ENCODE data around the gene BTBD9.

Gene BTBD9

GRCh38 chr6:38170666-38171355, 468.9 kb downstream of the BTBD9 start:
- no peak for DNase-seq

GRCh38 chr6:38169977-38170526, 469.7 kb downstream of the BTBD9 start:
- DNase-seq = no peak

- no peak for DNase-seq
Observed at GRCh38 chr6:38169221-38169976, 470.3 kb downstream of the BTBD9 start.

GRCh38 chr6:38168699-38169098, 471.0 kb downstream of the BTBD9 start:
- no peak for DNase-seq

- no peak for DNase-seq
Observed at GRCh38 chr6:38168126-38168525, 471.6 kb downstream of the BTBD9 start.

GRCh38 chr6:38167598-38167997, 472.1 kb downstream of the BTBD9 start:
- DNase-seq = no peak

GRCh38 chr6:38166411-38167240, 473.1 kb downstream of the BTBD9 start:
- no peak for DNase-seq

GRCh38 chr6:38164671-38165108, 475.0 kb downstream of the BTBD9 start:
- no peak for DNase-seq

GRCh38 chr6:38164131-38164481, 475.6 kb downstream of the BTBD9 start:
- no peak for DNase-seq

GRCh38 chr6:38163186-38164130, 476.3 kb downstream of the BTBD9 start:
- no peak for DNase-seq

- no peak for DNase-seq
Observed at GRCh38 chr6:38162493-38163185, 477.1 kb downstream of the BTBD9 start.

- DNase-seq = no peak
Observed at GRCh38 chr6:38161754-38162492, 477.8 kb downstream of the BTBD9 start.

GRCh38 chr6:38161331-38161730, 478.4 kb downstream of the BTBD9 start:
- no peak for DNase-seq

GRCh38 chr6:38160831-38161230, 478.9 kb downstream of the BTBD9 start:
- DNase-seq = no peak

GRCh38 chr6:38159596-38159995, 480.1 kb downstream of the BTBD9 start:
- DNase-seq = no peak

GRCh38 chr6:38158762-38159350, 480.9 kb downstream of the BTBD9 start:
- no peak for DNase-seq

GRCh38 chr6:38157905-38158304, 481.8 kb downstream of the BTBD9 start:
- DNase-seq = no peak

GRCh38 chr6:38156818-38157565, 482.7 kb downstream of the BTBD9 start:
- no peak for DNase-seq

- no peak for DNase-seq
Observed at GRCh38 chr6:38155621-38156204, 484.0 kb downstream of the BTBD9 start.

Data from central memory CD4-positive, alpha-beta T cell (primary cell).